GM19395 (cell line): ENCODE data around the gene PACSIN1.

Experiments used
- ATAC-seq: cut with Tn5 transposase; IDR thresholded peaks from one replicate; pipeline ENCODE4 v1.9.1; 2021; ENCODE audit warnings: mild to moderate bottlenecking, moderate library complexity; ENCODE audit not compliant: unreplicated experiment

Gene PACSIN1, protein sequence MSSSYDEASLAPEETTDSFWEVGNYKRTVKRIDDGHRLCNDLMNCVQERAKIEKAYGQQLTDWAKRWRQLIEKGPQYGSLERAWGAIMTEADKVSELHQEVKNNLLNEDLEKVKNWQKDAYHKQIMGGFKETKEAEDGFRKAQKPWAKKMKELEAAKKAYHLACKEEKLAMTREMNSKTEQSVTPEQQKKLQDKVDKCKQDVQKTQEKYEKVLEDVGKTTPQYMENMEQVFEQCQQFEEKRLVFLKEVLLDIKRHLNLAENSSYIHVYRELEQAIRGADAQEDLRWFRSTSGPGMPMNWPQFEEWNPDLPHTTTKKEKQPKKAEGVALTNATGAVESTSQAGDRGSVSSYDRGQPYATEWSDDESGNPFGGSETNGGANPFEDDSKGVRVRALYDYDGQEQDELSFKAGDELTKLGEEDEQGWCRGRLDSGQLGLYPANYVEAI

DNA sequence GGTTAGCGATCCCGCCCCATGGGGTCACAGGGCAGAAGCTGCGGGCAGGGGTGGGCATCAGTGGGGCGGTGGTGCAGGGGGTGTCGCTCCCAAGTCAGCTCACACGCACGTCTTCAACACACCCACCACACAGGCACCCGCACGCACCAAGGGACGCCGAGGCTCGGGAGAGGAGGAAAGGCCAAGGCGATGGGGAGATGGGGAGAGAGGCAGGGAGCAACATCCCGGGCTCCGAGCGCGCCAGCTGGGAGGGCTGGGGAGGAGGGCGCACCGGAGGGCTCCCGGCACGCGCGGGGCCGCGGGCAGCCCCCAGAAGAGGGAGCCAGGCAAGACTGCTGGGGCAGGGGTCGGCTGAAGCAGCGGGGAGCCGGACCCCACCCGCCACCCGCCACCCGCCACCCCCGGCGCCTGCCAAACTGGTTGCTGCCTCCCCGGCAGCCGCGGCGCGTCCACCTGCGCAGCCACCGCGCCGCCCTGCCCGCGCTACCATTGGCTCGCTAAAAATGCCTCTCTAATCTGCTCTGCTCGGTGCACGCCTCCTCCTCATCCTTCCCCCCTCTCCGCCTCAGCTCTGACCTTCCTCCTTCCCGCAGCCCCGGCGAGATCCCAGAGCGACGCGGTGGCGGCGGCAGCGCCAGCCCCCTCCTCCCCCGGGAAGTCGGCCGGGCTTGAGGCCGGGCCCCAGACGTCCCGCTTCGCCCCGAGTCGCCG lies at the start of gene PACSIN1:
Gene PACSIN1 (plus strand): TSS at position 546 of the 711 bp plus-strand sequence. CDS start 60,230 bp downstream, outside the sequence.
- ATAC-seq = no peak

DNA sequence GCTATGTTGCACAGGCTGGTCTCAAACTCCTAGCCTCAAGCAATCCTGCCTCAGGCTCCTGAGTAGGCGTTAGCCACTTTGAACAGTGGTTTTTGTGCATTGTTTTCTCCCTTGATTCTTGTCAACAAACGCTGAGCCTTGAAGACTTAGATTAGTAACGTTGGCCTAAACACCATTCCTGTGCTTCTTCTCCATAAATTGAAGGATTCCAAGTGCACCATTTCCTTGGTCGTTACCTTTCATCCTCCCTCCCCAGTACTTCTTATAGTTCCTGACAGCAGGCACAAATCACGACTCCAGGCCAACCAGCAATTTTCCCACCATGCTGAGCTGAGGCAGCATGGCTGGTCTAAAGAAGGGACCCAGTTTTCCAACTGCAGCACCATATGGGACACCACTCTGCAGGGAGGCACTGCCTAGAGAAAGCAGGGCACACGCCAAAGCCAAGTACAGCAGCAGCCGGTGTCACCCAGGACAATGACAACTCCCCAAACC lies 49.0 kb upstream of the PACSIN1 start:
- no peak for ATAC-seq

DNA sequence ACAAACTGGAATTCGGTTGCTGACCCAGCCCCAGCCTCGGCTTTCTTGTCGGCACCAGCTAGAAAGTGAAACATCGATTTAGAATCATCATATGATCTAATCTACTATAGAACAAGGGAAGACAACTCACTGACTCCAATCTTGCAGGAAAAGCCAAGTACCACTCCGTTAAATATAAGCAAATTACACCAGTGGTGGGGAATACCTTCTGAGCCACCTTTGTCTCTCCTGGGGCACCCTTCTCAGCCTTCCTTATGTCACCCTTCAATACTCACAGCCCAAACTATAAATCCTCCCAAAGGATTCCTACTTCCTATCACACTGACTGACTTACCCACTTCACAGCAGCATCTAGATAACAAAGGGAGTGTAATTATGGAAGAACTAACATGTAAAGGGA lies 47.5 kb upstream of the PACSIN1 start:
- no peak for ATAC-seq

DNA sequence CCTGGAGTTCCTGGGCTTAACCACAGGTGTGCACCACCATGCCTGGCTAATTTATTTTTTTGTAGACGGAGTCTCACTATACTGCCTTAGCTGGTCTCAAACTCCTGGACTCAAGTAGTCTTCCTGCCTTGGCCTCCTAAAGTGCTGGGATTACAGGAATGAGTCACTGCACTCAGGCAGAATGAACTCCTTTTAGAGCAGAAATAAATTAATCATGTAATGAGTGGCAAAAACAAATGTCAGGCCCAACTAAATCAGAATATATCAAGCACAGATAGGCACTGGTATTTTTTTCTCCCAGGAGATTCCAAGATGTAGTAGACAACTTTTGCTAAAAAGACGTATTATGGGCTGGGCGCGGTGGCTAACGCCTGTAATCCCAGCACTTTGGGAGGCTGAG lies 42.6 kb upstream of the PACSIN1 start:
- ATAC-seq = no peak

DNA sequence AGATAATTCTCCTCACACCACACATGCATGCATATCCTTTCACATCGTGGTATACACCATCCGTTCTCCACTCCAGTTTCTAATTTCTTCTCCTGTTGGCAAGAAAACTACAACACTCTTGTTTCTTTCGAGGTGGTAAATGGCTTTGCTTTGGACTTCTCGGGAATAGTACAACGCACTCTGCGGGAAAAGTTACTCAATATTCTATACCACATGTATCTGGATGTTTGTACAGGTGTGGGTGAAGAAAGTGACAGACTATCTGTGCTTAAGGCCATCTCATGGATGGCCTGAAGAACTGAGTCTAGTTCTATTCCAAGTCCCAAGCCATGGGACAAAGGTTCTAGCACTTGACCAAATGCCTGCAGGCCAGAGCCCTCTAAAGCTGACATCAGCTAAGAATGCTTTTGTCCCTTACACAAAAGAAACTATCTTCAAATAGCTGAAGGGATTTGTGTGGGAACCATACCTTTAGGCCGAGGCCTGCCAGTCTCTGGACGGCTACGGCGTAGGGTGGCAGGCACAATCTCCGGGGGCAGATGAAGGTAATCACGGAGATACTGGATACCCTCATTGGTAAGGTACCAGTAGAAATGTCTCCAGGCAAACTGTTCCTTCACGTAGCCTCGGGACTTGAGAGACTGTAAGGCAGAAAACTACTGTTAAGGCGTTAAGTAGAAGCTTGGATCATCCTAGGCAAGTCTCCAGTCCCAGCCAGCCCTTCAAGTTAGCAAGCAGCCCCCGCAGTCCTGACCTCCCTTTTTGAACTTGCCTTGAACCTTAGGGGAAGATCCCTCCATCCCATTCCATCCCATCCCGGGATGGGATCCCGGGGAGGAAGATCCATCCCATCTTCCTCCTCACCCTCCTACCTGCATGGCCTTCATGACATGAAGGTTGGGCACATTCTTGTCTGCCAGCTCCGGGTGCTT lies 41.4 kb upstream of the PACSIN1 start:
- ATAC-seq = no peak

DNA sequence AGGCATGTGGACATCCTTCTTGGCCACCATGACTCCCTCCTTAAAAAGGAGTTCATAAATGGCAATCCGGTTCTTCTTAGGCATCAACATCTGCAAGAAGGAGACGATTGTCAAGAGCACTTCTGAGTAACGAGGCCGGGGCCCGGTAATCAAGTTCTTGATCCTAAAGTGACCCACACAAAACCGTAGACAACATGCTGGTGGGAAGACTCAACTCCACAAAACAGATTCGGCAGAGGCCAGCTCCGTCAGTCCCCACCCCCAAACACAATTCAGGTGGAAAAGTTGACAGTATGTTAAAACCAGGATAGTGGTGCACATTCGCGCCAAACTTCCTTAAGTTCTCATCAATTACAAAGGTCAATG lies 40.8 kb upstream of the PACSIN1 start:
- no peak for ATAC-seq

DNA sequence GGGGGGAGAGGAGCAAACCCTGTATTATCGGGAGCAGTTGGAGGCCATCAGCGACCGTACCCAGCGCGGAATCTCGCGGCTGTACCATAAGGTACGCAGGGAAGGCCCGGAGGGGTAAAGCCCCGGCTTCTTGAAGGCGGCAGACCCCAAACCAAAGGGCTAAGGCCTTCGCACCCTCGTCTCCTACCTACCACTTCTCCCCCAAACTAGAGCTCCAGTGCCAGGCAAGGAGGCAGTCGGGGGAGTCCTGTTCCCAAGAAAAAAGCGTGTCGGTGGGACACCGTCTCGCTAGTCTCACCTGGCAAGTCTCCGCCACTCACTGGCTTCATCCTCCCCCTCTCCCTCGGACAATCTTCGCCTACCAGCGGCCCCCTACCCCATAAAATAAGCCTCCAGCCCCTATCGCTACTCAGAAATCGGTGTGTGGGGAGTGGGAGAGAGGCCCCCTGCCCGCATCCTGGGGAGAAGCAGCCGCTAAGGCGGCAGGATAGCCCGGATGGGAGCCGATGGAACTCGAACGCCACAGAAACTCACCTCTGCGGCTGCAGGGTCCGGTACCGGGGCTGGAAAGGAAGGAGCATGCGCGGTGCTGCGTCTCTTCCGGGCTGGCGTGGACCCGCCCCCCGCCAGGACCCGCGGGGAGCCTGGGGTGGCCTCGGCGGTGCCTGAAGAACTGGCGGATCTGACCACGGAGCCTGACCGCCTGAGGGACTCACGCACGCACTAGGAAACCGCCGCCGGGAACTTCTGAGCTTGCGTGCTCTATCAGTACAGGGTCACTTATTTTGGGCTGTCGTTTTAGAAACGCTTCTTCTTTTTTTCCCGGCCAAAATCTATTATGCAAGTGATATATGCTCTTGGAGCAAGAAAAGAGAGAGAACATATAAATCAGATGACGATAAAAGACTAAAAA lies 40.1 kb upstream of the PACSIN1 start, which contains the start of gene RPS10:
Gene RPS10 (minus strand): TSS at position 572 of the 913 bp plus-strand sequence. CDS start 848 bp downstream, outside the sequence.
- ATAC-seq = peak; percentile 85

DNA sequence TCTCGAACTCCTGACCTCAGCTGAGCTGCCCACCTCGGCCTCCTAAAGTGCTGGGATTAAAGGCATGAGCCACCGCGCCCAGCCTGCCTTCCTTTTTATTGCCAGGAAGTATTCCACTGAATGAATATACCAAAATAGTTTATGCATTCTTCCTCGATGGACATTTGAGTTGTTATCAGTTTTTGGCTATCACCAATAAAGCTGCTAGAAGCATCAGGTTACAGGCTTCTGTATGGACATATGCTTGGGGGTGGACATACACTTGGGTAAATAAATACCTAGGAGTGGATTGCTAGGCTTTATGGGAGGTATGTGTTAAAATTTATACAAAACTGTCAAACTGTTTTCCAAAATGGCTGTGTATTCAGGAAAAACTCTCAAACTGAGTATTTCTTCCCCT lies 30.0 kb upstream of the PACSIN1 start:
- no peak for ATAC-seq

DNA sequence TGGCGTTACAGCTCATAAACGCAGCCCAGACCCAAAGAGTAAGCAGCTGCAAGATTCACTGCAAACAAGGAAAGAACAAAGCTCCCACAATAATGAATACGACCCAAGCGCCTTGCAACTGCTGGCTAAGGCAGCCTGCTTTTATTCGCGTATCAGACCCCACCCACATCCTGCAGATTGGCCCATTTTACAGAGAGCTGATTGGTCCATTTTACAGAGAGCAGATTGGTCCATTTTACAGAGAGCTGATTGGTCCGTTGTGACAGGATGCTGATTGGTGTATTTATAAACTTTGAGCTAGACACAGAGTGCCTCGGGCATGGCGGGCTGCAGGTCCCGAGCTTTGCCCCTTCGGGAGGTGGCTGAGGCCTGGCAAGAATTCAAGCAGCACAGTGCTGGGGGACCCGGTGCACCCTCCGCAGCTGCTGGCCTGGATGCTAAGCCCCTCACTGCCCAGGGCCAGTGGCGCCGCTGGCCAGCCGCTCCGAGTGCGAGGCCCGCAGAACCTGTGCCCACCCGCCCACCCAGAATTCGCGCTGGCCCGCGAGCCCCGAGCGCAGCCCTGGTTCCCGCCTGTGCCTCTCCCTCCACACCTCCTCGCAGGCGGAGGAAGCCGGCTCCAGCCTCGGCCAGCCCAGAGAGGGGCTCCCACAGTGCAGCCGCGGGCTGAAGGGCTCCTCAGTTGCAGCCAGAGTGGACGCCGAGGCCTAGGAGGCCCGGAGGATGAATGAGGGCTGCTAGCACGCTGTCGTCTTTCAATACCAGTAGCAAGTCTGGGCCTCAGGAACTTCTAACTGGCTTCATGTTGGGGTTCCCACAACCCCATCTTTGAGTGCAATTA lies 28.9 kb upstream of the PACSIN1 start:
- no peak for ATAC-seq

DNA sequence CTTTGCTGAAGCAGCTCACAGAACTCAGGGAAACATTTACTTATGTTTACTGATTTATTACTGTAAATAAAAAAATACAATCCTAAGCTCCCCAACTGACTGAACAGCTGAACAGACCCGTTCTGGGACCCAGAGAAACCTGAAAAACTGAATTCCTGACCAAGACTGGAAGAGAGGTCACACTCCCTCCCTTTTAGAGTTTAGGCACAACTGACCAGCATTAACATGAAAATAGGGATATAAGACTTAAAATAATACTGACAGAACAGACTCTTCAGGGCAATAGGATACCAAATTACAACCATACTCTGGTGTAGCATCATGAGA lies 28.3 kb upstream of the PACSIN1 start:
- ATAC-seq = no peak

DNA sequence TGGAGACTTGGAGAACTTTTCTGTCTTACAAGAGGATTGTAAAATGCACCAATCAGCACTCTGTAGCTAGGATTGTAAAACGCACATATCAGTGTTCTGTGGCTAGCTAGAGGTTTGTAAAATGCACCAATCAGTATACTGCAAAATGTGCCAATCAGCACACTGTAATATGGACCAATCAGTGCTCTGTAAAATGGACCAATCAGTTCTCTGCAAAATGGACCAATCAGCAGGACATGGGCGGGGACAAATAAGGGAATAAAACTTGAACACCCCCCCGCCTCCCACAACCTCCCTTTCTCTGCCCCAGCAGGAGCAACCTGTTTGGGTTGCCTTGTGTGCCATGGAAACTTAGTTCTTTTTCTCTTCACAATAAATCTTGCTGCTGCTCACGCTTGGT lies 27.2 kb upstream of the PACSIN1 start:
- ATAC-seq = no peak

DNA sequence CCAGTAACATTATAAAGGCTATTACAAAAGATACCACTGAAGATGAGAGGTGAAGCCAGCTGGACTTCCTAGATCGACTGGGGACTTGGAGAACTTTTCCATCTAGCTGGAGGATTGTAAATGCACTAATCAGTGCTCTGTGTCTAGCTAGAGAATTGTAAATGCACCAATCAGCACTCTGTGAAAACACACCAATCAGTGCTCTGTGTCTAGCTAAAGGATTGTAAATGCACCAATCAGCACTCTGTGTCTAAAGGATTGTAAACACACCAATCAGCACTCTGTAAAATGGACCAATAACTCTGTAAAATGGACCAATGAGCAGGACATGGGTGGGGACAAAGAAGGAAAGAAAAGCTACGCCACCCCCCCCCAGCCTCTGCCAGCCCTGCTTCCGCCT lies 26.4 kb upstream of the PACSIN1 start:
- ATAC-seq = no peak

DNA sequence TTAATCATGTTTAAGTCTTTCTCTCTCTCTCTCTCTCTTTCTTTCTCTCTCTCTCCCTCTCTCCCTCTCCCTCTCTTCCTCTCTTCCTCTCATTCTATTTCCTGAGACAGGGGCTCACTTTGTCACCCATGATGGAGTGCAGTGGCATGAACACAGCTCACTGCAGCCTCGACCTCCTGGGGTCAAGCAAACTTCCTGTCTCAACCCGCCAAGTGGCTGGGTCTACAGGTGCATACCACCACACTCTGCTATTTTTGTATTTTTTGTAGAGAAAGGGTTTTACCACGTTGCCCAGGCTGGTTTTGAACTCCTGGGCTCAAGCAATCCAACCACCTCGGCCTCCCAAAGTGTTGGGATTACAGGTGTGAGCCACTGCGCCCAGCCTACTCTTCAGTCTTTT lies 24.4 kb upstream of the PACSIN1 start:
- ATAC-seq = no peak

DNA sequence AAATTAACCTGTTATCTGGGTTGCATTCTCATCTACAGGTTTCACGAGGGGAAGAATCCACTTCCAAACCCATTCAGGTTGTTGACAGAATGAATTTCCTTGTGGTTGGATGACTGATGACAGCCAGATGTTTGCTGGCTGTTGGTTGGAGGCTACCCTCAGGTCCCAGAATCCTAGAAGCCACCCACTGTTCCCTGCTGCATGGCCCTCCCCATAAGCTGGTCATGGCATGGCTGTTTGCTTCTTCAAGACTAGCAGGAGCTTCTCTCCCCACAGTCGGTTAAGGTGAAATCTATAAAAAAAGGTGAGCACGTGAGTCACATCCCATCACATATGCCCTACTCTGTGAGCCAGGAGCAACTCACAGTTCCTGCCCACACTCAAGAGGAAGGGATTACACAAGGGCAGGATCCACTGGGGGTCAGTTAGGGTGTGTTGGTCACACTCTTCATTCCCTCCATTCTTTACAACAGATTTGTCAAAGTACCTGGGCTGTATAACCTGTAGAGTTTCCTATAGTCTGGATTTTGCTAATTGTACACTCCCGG lies 20.5 kb upstream of the PACSIN1 start:
- ATAC-seq = no peak

DNA sequence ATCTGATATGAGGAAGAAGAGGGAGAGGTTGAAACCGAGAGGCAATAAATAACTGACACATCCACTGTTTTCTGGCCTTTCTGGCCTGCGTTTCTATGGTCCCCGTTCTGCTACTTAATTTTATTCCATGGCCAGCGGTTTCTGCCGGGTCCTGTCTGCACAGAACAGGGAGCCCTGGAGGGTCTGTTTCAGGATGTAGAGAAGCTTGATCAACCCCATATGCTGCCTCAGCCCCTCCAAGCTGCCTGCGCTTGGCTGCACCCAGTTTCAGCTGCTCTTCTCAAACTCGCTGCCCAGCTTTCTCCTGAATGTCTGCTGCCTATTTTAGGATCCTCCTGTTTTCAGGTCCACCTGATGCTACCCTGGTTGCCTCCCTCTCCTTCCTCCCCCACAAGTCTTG lies 18.5 kb upstream of the PACSIN1 start:
- ATAC-seq = no peak

DNA sequence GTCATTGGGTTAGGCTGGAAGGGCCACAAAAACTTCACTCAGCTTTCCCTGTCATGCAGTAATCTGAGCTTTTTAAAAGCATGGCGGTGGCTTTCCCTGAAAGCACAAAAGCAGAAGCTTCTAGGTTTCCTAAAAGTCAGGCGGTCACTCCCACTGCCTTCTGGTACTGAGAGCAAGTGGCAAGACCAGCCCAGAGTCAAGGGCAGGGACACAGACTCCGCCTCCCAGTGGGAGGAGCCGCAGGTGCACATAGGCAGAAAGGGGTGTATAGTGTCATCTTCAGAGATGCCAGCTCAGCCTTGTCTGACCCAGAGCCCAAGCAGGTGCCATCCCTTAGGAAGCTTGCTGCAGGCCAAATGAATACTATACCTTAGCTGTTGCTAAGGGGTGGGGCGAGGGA lies 18.0 kb upstream of the PACSIN1 start:
- ATAC-seq = no peak

DNA sequence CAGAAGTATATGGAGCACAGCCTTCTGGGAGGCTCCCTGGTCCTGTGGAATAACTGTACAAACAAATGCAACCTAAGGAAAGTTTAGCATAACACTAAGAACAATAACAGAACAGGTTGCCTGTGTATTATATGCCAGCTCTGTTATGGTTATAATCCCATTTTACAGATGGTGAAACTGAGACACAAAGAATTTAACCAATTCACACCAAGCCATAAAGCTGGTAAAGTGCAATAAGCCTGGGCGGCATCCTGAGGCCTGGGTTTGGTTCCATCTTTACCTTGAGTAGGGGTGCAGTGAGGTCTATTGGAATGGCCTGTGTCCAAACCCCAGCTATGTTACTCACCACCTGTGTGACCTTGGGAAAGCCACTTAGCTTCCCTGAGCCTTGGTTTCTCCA lies 14.7 kb upstream of the PACSIN1 start:
- ATAC-seq = no peak

DNA sequence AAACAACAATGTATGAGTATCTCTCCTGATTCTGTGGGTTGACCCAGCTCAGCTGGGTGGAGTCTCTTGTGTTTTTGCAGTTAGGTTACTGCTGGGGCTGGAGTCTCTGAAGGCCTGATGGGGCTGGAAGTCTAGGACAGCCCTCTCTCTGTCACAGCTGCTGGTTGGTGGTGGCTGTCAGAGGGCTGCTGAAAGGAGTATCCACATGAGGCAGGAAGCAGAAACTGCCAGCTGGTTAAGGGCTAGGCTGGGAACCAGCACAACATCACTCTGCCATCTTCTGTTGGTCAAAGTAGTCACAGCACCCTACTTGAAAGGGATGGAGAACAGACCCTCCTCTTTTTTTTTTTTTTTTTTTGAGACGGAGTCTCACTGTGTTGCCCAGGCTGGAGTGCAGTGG lies 10.0 kb upstream of the PACSIN1 start:
- no peak for ATAC-seq

DNA sequence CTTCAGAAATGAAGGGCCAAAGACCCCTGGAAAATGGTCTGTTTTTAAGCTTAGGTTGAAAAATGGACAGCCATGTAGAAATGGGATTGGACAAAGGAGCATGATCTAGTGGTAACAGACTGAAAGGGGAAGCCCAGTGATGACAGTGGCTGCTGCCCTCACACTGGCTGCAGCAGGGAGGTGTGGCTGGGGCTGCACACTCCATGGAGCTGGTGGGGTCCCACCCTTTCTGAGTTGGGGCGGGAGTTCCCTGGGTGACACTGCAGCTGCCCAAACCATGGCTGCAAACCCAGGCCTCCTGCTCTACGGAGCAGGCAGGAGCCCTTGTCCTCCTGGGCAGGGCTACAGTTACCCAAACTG lies 8.5 kb upstream of the PACSIN1 start:
- ATAC-seq = no peak
